B cell (primary cell): ENCODE data around the gene PINK1.

ENCODE experiments used
- CTCF ChIP-seq: fragments of 200-600 bp; IDR thresholded peaks from one replicate; pipeline ENCODE4 v1.8.0; 2022; ENCODE audit warnings: antibody characterized with exemption, mild to moderate bottlenecking
- EZH2 ChIP-seq: IDR thresholded peaks from 2 replicates; pipeline ENCODE4 v1.6.1; 2012; ENCODE audit warnings: borderline replicate concordance, low read depth, mild to moderate bottlenecking, moderate library complexity, low read length; ENCODE audit not compliant: insufficient read depth, poor library complexity, severe bottlenecking

DNA sequence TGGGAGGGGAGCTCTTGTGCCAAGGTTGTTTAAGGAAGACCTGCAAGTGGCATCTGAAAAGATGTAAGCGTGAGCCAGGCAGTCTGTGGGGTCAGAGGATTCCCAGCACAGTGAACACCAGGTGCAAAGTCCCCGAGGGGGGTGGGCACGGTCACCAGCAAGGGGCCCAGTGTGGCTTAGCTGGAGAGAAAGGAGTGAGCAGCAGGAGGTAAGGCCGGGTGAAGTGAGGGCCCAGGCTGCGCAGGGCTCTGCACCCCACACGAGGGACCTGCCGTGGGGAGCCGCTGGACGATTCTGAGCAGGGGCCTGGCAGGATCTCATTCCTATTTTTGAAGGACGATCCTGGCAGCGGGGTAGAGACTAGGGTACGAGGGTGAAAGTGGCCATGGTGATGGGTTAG, 23.8 kb downstream of the PINK1 start:
- TF ChIP-seq CTCF (no peak), EZH2 (no peak)
